ENCODE data around the gene SLC1A3. TPM values are rescaled to one million over a fixed set of nuclear protein-coding genes. Genes with fewer than 3 reads are reported as not detected.

Gene SLC1A3
- total and polyA plus RNA-seq, 2 of the 4 experiments (the other 2 are of a cell fraction) = 0.27 to 1.3 TPM

GRCh38 chr5:36630201-36631145, 24.1 kb downstream of the SLC1A3 start:
- ATAC-seq (ENCODE audit: low read depth) = no peak; the same call in 1 of the 2 replicates
- H3K4me3 ChIP-seq (ENCODE audit: insufficient read depth, low read depth, low read length) = no peak overlapping the region
- H3K4me1 ChIP-seq (ENCODE audit: control insufficient read depth, insufficient read depth, low read length) = no peaks in the 10 kb centered on the region
- intact Hi-C loops (cut with micrococcal nuclease) (no loop called here), in situ Hi-C loops (cut with MboI; ENCODE audit: low sequenced_read_pairs) (no loop called here), dilution Hi-C loops (cut with HindIII; ENCODE audit: low sequenced_read_pairs, unreplicated experiment) (no loop called here)
- H3K79me1 ChIP-seq (ENCODE audit: low read depth in 1 of 2, low read length in 2 of 2) = no peaks in the 10 kb centered on the region
- no peak overlapping the region for H3K23ac ChIP-seq (ENCODE audit: low read depth, low read length)
- H3K9ac ChIP-seq (ENCODE audit: low read depth, low read length) = no peak overlapping the region
- H4K8ac ChIP-seq (ENCODE audit: low read depth in 2 of 2, low read length in 2 of 2) = no peak overlapping the region
- H4K5ac ChIP-seq (ENCODE audit: low read depth, low read length) = no peak overlapping the region
- no CpG with 5 or more reads among the region's 1 CpG for WGBS, 2 experiments (ENCODE audit: extremely low coverage in 2 of 2, insufficient read length in 1 of 2)
- no peak overlapping the region for H3K18ac ChIP-seq (ENCODE audit: low read depth, low read length)
- CTCF ChIA-PET = no interaction called here
- H3K27me3 ChIP-seq (ENCODE audit: control insufficient read depth, insufficient read depth, low read length) = peaks cover 1% of the 10 kb centered on the region; the same call in 1 of the 2 replicates
- no peak overlapping the region; the same call in 1 of the 2 replicates for H2BK20ac ChIP-seq (ENCODE audit: low read depth, low read length)
- peaks cover 2% of the 10 kb centered on the region; the same call in 1 of the 2 replicates for H4K20me1 ChIP-seq (ENCODE audit: insufficient read depth, low read length)
- no peaks in the 10 kb centered on the region for H3K9me1 ChIP-seq (ENCODE audit: insufficient read depth, low read length)
- H4K91ac ChIP-seq (ENCODE audit: insufficient read depth, low read depth, low read length) = no peak overlapping the region
- H3K4ac ChIP-seq (ENCODE audit: low read depth, low read length) = no peak overlapping the region
- POLR2A ChIA-PET (ENCODE audit: unreplicated experiment) = interaction anchor here (0.6 kb wide), 1 partner anchor 1922 kb away, joined by 13 read pairs; no protein-coding TSS in a partner anchor
- no peak overlapping the region for H3K27ac ChIP-seq (ENCODE audit: insufficient read depth, low read length)
- no peak overlapping the region for H3K14ac ChIP-seq (replicated peaks; ENCODE audit: low read depth, low read length)
- no peak overlapping the region for H3K4me2 ChIP-seq (ENCODE audit: low read depth, low read length)
- BruUV-seq (replicated peaks) = no TSS peak
- H3K56ac ChIP-seq (ENCODE audit: extremely low read depth, insufficient read depth, low read length) = no peak overlapping the region
- H2BK5ac ChIP-seq (ENCODE audit: low read depth, low read length, poor library complexity, severe bottlenecking) = no peak overlapping the region
- H2AK9ac ChIP-seq (replicated peaks; ENCODE audit: low read depth, low read length, poor library complexity) = no peak overlapping the region
- no peak overlapping the region for H2AK5ac ChIP-seq (ENCODE audit: low read depth, low read length)
- H2AFZ ChIP-seq (replicated peaks; ENCODE audit: low read length, poor library complexity) = no peak overlapping the region
- DNase-seq = peak; percentile 47
- H3K9me3 ChIP-seq (ENCODE audit: control insufficient read depth, insufficient read depth, low read length) = no peaks in the 10 kb centered on the region
- TF ChIP-seq BHLHE40 (IDR thresholded peaks at IDR 0.05; ENCODE audit: low read depth, low read length) (no peak), MAZ (IDR thresholded peaks at IDR 0.05; ENCODE audit: borderline replicate concordance, low read depth, low read length) (no peak), SMC3 (IDR thresholded peaks at IDR 0.05; ENCODE audit: low read depth, low read length) (no peak)
- TF ChIP-seq, protein P1, sequence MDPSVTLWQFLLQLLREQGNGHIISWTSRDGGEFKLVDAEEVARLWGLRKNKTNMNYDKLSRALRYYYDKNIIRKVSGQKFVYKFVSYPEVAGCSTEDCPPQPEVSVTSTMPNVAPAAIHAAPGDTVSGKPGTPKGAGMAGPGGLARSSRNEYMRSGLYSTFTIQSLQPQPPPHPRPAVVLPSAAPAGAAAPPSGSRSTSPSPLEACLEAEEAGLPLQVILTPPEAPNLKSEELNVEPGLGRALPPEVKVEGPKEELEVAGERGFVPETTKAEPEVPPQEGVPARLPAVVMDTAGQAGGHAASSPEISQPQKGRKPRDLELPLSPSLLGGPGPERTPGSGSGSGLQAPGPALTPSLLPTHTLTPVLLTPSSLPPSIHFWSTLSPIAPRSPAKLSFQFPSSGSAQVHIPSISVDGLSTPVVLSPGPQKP (IDR thresholded peaks at IDR 0.05; ENCODE audit: borderline replicate concordance, low read depth, low read length) = no peak
- H3K36me3 ChIP-seq (ENCODE audit: control insufficient read depth, insufficient read depth, low read length) = no peaks in the 10 kb centered on the region
- H2BK15ac ChIP-seq (ENCODE audit: low read depth, low read length) = no peak overlapping the region
- no peak overlapping the region for H2BK120ac ChIP-seq (ENCODE audit: low read depth, low read length)
